GM21515 (cell line): Measurements from ENCODE around the gene ADRA2C.

ENCODE experiments used
- ATAC-seq: cut with Tn5 transposase; IDR thresholded peaks from one replicate; pipeline ENCODE4 v1.9.1; 2021; ENCODE audit not compliant: unreplicated experiment

Gene ADRA2C

DNA sequence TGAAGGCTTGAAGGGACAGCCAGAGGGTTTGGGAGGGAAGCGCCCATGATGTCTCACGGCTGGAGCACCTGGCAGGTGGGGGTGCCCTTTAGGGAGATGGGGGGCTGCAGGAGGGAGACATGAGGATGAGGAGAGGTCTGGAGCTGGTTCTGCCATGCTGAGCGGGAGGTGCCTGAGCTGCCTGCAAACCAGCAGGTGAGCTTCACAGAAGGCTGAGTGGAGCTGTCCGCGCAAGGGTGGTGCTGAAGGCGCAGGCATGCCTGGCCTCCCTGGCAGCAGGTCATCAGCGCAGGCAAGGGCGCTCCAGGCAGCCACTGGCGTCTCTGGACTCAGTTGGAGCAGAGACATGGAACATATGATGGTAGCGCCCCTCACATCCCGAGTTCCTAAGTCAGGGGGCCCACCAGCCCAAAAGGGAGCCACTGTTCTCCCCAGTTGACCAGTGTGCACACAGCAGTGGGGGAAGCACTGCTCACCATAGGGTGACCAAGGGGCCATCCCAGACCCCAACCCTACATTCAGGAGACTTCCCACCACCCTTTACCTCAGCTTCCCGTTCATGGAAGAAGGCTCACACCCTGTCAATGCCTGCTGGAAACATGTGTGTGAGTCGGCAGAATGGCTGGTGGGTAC is 25.8 kb downstream of the ADRA2C start:
- no peak for ATAC-seq

DNA sequence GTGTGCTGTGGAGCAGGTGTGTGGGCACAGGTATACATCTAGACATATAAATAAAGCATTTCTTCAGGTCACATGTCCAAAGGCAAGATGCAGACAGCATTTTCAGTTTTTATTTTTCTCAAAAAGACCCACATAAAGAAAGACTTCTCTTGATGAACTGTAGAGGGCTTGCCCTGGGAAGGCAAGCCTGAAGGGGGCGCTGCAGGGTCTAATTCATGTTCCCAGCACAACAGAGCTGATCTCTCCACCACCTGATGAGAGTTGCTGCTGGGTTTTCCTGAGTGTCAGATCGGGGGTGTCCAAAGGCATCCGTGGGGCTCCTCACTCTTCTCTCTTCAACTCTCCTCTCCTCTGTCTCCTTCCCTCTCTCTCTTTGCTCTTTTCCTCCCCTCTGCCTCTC is 26.6 kb downstream of the ADRA2C start:
- no peak for ATAC-seq

DNA sequence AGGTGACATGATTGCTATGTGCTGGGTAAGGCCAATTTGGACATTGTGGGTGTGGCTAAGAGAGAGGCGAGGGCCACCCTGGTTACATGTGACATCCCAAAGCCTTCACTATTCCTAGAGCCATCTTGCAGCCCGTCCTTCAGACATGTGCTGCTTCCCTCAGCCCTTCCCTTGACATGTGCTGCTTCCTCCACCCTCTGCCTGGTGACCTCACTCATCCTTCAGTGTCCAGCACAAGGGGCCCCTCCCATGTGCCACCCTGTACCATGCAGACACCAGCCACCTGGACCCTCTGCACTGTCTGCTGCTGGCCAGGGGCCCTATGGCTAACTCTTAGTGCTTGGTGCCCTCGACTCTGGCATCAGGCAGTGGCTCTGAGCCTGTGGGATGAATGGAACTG is 27.4 kb downstream of the ADRA2C start:
- no peak for ATAC-seq

DNA sequence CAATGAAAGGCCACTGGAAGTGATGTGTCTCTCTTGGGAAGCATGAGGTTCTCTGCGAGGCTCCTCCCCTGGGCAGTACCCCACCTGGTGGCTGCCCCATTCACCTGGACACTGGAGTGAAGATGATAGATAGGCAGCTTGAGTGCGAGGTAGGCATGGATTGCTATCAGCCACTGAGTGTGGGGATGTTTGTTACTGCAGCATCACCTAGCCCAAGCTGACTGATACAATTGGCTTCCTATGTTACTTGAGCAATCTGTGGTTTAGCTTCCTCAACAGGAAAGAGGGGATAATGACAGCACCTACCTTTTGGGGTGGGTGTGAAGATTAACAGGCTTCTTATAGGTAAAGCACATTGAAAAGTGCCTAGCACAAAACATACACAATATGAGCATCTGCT is 30.8 kb downstream of the ADRA2C start:
- no peak for ATAC-seq

DNA sequence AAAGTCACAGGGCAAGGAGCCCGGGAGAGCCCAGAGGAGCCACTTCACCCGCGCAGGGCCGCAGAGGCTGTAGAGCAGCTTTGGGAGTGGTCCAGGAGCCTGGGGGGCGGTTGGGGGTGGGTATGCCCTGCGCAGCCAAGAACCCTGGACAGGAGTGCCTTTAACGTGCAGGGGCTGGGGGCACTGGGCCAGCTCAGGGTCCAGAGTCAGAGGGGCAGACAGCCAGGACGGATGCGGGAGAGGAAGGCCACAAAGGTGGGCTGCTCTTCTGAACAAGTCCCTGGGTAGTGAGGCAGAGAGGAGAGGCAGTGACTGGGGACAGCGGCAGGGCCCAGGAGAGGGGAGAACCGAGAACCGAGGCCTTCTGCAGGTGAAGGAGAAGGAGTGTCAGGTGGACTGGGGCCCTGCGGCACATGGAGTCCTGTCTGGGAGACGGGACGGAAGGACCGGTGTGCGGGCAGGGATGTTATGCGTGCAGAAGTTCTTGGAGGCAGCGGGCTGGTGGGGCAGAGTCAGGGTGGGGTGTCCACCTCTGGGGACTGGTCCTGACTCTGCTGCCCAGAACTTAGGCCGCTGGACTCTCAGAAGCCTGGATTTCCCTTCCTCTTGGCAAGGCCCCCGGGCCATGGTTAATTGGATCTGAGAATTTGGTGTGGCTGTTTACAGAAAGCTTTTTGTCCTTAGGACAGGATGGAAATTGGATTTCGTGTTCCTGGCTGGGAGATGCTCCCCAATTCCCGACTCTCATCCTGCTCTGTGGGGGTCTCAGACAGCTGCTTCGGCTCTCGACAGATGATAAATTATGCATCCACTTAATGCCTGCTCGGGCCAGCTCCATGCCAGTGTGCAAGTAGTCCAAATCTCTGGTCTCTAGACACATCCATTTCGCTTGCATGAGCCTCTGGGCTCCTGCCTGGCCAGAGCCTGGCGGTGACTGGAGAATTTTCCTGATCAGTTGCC is 31.9 kb downstream of the ADRA2C start:
- ATAC-seq = no peak

DNA sequence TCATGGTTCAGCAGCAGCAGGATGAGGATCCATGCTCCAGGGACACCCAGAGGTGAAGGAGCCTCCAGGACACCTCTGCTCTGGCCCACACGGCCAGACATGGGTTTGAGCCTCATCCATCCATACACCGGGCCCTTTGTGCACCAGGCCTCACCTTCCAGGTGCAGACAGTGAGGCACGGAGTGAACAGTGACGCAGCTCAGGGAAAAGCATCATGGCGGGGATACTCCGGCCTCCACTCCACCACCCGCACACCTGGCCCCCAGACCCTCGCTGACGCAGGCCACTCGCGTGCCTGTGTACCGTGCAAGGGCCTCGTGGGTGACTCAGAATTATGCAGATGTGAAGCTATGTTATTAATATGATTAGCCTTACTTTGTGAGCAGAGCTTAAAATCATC is 33.3 kb downstream of the ADRA2C start:
- no peak for ATAC-seq

DNA sequence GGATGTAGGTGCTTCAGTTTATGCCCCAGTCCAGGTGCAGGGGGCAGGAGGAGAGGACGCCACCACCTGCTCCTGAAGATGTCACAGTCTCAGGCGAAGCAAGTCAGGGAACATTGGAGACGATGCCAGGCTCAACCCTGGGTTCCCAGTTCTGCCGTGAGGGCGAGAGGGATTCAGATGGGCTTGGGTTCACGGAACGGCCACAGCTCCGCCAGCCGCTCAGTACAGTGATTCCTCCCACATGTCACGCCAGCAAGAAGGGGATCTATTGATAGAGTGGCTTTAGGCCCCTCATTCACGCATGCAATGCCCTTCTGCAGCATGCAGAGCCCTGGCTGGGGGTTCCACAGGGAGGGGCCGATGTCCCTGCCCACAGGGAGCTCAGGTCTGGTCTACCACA is 34.2 kb downstream of the ADRA2C start:
- no peak for ATAC-seq

DNA sequence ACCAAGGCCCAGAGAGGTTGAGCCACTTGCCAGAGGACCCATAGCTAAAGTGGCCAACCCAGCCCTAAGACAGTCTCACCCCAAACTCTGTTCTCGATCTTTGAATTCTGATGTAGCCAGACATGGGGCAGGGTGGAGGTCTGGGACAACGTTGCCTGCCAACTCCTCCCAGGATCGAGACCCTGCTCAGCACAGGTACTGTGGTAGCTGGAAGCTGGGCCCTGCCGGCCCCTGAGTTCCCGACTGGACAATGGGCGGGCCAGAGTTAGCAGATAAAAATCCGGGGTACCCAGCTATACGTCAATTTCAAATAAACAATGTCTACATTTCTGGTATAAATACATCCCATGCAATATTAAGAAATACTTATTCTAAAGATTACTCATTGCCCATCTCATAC is 35.3 kb downstream of the ADRA2C start:
- ATAC-seq = no peak

DNA sequence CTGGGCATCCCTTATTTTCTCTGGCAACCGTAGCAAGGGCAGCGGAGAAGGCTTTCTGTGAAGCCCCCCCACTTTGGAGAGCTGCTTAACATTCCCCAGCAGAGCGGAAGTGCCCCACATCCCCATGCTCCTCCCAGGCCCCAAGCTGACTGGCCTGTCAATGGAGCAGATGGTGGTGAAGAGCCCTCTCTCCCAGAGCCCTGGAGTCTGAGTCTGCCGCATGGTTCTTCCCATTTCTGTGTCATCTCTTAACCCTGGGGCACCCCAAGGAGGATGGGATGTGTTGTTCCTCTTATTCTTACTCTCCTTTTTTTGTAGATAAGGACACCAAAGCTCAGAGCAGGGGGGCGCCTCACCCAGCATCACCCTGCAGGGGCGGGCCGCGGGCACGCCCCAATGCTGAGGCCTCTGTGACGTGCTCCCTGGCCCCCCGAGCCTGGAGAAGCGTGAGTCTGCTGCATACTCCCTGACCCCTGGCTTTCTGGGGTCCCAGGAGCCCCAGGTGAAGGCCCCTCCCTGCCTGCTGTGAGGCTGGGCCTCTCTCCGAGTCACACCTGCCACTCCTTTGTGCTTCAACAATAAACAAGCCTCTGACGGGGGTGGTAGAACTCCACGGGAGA is 35.9 kb downstream of the ADRA2C start:
- no peak for ATAC-seq

DNA sequence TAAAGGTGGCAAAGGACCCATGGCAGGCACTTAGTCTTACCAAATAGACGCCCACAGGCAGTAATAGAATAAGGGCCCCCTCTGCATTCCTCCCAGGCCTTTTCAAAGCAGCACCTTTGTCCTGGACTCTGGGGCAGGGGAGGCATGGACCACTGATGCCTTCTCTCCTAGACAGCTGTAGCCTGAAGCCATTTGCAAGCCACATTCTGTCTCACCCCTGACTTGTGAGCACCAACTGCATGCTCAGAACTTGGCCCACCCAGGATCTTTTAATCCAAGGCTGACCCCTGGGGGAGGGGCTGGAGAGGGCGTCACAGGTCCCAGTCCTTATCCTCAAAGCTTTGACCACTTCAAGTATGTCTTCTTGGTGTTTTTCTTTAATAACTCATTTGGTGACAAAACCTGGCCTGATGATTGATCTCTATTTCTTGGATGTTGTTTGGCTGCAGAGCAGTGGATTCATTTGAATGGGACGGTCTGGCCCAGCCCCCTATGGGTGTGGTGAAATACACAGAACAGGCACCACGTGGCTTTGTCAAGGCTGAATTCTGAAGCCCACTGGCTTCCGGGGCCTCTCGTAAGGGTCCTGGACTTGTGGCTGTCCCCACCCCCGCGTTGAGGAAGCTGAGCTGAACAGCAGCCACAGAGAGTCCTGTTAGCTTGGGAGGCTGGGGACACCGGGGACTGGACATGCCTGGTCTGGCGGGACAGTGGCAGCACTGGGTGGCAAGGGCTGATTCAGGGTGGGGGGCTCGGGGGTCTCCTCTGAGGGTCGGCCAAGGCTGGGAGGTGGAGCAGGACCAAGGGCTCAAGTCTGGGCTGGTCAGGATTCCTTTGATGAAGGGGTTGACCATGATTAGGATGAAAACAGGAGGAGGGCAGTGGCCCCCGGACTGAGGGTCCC is 36.6 kb downstream of the ADRA2C start:
- ATAC-seq = no peak

DNA sequence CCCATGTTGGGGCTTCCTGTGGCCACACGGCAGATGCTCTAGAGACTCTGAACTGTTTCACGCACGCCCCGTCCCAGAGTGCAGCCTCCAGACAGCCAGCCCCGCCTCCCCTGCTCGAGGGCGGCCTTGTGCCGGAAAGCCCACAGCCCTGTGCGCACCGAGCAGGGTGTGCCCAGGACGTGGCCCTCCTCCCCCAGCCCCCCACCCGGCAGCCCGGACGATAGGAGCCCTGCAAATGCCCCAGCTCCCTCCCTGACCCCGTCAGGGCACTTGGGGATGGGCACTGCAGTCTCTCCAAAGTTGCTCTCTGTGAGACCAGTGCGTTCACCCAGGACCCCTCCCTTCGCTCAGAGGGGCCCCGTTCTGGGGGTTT is 37.3 kb downstream of the ADRA2C start:
- ATAC-seq = no peak

DNA sequence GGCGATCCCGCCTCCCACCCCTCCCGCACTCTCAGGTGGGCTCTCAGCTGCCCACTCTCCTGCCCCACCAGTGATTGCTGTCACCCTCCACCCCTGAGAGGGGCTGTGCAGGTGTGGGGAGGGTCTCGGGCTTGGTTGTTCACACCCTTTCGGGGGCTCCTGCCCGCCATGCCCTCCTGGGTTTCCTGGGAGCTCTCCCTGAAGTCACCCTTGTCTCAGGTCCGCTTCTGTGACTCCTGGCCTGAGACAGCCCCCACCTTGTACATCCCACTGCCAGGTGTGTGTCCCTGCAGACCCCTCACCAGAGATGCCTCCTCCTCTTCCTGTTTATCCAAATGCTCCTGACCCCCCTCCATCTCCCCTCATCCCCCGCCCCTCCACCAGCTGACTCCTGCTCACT is 37.8 kb downstream of the ADRA2C start:
- ATAC-seq = no peak

DNA sequence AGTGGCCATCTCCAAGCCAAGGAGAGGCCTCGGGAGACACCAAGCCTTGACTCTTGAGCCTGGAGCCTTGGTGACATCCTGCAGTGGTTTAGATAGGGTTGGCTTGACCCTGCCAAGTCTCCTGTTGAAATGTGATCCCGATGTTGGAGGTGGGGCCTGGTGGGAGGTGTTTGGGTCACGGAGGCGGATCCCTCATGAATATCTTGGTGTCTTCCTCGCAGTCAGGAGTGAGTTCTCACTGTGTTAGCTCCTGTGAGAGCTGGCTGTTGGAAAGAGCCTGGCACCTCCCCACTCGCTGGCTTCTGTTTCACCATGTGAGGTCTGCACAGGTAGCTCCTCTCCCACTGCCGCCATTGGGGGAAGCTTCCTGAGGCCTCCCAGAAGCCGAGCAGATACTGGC is 38.8 kb downstream of the ADRA2C start:
- ATAC-seq = no peak

DNA sequence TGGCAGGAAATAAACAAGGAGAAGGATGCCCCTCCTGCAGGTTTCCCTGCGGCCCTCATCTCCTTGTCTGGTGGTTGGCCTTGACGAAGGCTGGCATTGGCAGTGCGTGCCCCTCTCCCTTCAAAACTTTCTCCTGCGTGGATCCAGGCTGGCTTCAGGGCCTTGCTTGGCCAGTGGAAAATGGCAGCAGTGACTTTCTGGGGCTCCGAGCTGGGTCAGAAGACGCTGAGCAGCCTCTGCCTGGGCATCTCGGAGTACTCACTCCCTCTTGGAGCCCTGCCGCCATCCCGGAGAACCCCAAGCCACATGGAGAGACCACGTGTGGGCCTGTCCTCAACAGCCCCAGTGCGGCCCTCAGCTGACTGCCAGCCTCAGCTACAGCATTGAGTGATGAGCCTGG is 39.5 kb downstream of the ADRA2C start:
- no peak for ATAC-seq

DNA sequence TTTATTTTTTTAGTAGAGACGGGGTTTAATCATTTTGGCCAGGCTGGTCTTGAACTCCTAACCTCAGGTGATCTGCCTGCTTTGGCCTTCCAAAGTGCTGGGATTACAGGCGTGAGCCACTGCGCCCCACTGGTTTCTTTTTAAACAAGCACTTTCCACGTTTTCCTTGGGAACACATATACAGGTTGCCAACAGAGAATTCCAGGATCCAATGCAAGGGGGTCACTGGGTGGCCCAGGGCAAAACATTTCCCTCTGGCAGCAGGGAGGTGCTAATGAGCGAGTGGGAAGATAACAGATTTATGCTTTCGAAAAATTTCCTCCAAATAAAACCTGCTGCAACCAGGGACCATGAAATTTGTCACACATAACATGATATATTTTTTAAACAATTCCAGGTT is 41.1 kb downstream of the ADRA2C start:
- no peak for ATAC-seq

DNA sequence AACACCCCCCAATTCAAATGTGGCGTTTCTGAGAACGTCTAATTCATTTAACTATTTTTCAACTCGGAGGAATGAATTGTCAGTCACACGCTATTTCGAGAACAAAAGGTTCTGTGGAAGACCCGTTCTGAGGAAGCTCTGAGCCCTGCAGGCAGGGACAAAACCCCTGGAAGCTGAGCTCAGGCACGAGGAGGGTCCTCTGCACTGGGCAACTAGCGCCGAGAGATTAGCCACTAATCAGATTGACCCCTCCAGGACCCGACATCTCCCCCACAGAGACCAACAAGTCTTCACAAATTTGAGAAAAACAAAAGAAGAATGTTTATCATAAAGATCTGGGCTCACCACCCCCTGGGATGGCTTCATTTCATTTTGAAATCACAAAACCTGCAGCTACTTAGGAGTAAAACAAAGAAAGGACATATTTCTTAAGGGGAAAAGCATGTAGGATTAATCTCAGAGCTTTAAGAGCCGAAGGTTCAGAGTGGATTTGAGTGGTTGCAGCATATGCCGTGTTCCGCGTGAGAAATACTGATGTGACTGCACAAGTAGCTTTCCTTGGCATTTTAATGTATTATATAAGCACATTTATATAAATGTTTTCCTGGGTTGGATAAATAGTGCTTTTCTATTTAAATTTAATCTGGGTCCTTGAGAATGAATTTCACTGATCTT is 41.8 kb downstream of the ADRA2C start:
- no peak for ATAC-seq

DNA sequence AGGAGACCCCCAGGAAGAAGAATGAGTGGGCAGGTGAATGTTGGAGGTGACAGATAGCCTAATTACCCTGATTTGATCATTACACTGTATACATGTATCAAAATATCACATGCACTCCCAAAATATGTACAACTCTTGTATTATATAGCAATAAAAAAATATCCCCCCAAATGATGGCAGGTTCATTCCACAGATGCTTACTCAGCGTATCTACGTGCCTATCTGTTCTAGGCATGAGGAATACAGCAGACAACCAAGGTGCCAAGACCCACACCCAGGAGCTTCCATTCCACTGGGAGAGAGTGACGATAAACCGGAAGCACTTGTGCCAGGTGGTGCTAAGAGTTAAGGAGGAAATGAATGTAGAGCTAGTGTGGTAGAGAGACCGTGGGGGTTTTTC is 42.4 kb downstream of the ADRA2C start:
- no peak for ATAC-seq

DNA sequence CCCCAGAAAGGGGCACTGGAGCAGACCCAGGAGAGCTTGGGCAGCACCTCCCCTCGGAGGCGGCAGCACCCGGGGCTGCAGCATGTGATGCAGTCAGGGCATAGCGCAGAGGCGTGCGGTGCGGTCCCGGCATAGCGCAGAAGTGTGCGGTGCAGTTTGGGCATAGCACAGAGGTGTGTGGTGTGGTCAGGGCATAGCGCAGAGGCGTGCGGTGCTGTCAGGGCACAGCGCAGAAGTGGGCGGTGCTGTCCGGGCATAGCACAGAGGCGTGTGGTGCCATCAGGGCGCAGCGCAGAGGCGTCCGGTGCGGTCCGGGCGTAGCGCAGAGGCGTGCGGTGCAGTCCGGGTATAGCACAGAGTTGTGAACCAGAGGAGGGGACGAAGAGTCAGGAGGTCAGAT is 42.8 kb downstream of the ADRA2C start:
- ATAC-seq = no peak

DNA sequence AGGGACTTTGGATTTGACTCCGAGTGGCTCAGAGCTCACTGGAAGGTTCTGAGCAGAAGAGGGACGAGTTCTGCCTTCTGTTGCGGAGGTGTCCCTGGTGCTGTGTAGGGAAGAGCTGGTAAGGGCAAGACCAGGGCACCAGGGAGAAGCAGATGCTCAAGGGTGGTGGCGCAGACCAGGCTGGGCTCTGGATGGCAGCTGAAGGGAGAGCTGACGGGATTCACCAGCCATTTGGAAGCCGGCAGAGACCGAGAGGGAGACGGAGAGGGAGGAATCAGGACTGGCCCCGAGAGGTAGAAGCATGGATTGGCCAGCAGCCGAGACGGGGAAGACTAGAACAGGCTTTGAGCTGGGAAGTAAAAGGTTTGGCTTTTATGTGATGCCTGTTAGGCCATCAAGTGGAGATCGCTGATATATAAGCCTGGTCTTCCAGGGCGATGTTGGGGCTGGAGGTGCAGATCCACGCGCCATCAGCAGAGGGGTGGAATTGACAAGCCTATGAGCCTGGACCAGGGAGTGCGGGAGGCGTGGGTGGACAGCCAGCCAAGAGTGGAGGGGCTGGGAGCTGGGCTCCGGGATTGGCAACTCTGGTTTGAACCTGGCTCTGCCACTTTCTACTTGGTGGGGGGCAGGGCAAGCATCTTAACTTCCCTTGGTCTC is 43.4 kb downstream of the ADRA2C start:
- ATAC-seq = no peak

DNA sequence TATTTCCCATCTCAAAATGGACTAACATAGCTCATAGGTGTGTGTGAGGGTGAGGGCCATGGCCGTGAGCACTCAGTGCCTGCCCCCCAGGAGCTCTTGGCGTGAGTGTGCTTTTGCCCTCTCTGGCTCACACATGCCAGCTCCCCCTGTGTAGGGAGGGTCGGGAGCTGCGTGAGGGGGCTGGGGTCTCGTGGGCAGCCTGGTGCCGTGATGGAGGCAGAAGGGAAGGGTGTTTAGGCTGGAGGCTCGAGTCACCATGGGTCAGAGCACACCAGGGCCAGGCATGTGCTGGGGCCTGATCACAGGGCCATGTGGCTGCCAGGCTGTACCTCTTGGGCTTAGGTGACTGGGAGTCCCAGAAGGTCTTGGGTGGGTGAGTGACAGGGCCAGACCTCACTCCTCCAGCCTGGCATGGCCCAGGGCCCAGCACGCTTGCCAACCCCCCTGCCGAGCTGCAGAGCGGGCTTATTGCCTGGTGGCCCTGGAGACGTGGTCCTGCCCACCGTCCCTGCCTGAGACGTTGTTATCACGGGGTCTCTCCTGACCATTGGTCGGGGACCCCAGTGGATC is 44.0 kb downstream of the ADRA2C start:
- ATAC-seq = no peak
